ENCODE data around the gene DCHS1. TPM values are rescaled to one million over a fixed set of nuclear protein-coding genes. Genes with fewer than 3 reads are reported as not detected.

Gene DCHS1
- total RNA-seq, 2 donors from 2014 or later: 2.1 to 2.9 TPM

DNA sequence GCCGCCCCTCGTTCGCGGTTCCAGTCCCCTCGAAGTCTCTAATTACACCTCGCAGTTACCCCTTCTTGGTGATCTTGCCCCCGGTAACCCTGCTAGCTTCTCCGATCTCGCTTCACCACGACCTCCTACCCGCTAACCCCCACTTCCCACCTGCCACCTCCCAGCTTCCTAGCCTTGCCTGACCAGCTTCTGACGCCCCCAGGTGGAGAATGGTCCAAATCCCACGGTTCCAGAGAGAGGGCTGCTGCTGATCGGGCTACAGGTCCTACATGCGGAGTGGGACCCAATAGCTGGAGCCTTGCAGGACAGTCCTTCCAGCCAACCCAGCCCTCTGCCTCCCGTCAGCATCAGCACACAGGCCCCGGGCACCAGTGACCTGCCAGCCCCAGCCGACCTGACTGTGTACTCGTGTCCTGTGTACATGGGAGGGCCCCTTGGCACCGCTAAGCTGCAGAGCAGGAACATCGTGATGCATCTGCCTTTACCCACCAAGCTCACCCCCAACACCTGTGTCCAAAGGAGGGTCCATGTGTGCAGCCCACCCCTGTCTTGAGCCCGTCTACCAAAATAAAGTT is 84.1 kb downstream of the DCHS1 start:
- DNase-seq (no peak), ATAC-seq (replicated peaks in 1 of 2) (no peak)
- no peak overlapping the region for H3K27ac Mint-ChIP-seq
- peaks cover 0 to 7% of the 10 kb centered on the region in 2 donors for H3K36me3 Mint-ChIP-seq (ENCODE audit: insufficient read depth in 2 of 2)
- no peaks in the 10 kb centered on the region for H3K27me3 Mint-ChIP-seq (ENCODE audit: low read depth)
- H3K4me1 Mint-ChIP-seq (ENCODE audit: low read depth): peaks cover 5% of the 10 kb centered on the region
- H3K9me3 Mint-ChIP-seq: no peaks in the 10 kb centered on the region
- no peak overlapping the region for H3K4me3 Mint-ChIP-seq

Other genes with a start within 250 kb of the DCHS1 start
- gene APBB1, start 236.7 kb downstream of the DCHS1 start, total RNA-seq: 10 to 100 TPM; 42.0 to 63.8 TPM
- 1 to 10 TPM; 1.2 to 1.6 TPM for gene HPX, start 214.8 kb downstream of the DCHS1 start, total RNA-seq
- gene TRIM3, start 181.9 kb downstream of the DCHS1 start, total RNA-seq: 1 to 10 TPM; 8.4 to 9.2 TPM
- gene ARFIP2, start 174.5 kb downstream of the DCHS1 start, total RNA-seq: 10 to 100 TPM; 45.9 to 48.2 TPM
- 10 to 100 TPM; 32.7 to 35.1 TPM for gene TIMM10B, start 174.3 kb downstream of the DCHS1 start, total RNA-seq
- 10 to 100 TPM; 38.5 to 44.4 TPM for gene DNHD1, start 158.5 kb downstream of the DCHS1 start, total RNA-seq
- gene RRP8, start 52.2 kb downstream of the DCHS1 start, total RNA-seq: 10 to 100 TPM; 25.0 to 31.5 TPM
- 100 to 1,000 TPM; 114 to 118 TPM for gene ILK, start 52.0 kb downstream of the DCHS1 start, total RNA-seq
- gene TAF10, start 43.6 kb downstream of the DCHS1 start, total RNA-seq: 100 to 1,000 TPM; 108 to 123 TPM
- gene TPP1, start 36.4 kb downstream of the DCHS1 start, total RNA-seq: 10 to 100 TPM; 56.0 to 62.1 TPM
- 10 to 100 TPM; 38.2 to 39.8 TPM for gene MRPL17, start 27.5 kb upstream of the DCHS1 start, total RNA-seq
- gene OR2AG2, start 116.2 kb upstream of the DCHS1 start, total RNA-seq: under 1 TPM in 1 of 2 donors, not detected in 1; 0.19 TPM
- not detected for gene OR2AG1, start 127.2 kb upstream of the DCHS1 start, total RNA-seq
- under 1 TPM in 1 of 2 donors, not detected in 1; 0.07 TPM for gene OR6A2, start 143.9 kb upstream of the DCHS1 start, total RNA-seq
- not detected for gene OR10A5, start 189.9 kb upstream of the DCHS1 start, total RNA-seq
- not detected for gene OR10A2, start 207.2 kb upstream of the DCHS1 start, total RNA-seq
- not detected for gene OR10A4, start 220.8 kb upstream of the DCHS1 start, total RNA-seq
- gene OR2D2, start 236.7 kb upstream of the DCHS1 start, total RNA-seq: under 1 TPM in 1 of 2 donors, not detected in 1; 0.29 TPM